ENCODE results near the gene MLKL.
"Not testable (repeated sequence)": the region's sequence is repeated elsewhere in the genome, so short reads cannot be mapped to it uniquely, and the experiment has no call there.

Gene MLKL

DNA sequence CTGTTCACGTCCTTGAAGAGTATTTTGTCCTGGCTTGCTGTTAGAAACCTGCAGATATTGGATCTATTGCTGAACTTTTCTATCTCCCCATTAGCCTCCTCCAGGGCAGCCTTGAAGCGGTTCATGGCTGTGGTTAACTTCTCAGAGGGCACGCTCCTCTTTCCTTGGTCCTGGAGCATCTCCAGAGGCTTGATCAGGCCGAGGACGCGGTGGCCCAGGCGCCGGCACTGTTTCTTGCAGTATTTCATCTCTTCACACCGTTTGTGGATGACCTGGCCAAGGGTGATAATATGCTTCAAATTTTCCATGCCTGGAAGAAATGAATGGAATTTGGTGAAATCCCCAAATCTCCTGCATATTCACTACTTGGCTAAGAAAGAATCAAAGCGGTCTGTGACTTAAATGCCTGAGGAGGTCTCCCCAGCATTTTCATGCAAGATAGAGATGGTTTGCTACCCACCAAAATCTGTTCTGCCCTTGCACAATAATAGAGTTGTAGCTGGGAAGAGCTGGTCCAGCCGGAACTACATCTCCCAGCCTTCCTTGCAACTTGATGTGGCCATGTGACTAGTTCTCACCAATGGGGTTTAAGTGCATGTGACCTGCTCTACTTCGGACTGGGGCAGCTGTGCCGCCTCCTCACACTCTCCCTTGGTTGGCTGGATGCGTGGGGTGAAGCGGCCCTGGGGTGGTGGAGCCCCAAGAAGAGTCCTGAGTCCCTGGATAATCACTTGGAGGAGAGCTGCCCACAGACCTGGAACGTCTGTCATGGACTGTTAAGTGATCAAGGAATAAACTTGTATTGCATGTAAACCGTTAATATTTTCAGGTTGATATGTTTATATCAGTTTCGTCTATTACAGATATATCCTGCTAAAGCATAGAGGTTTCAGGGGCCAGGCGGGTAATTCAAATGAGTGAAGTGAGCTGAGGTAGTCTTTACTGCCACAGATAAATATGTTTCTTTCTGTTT lies 4.9 kb downstream of the MLKL start:
- no peak for FAIRE-seq

DNA sequence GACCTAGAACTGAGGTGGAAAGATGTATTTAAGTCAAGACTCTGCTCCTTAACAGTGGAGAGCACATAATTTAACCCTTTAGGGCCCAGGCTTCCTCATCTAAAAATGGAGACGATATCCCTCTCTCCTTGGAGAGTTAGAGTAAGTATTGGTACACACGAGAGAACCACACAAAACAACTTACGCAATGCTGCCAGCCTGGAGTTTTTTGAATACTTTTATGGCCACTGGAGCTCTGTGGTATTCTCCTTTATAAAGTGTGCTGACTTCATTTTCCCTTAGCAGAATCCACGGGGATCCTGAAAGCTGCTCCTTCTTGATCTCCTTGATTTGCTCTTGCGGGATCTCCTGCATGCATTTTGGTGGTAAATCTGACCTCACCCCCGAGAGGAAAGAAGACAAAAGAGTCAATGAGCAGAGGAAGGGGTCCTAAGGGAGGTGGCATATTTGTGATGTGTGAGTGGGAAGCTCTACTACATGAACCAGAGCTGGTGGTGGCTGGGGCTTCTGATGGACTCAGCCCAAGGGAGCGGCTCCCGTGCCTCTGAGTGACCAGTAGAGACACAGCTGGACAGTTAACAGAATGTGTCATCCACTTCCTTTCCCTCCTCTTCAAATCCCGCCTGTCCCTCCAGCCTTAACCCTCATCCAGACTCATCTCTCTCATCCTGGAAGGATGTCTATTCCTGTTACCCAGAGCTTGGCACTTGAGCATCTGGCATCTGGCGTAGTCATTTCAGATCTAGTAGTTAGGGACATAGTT lies 9.4 kb downstream of the MLKL start:
- no peak for FAIRE-seq

- no peak for FAIRE-seq
These were observed 18.1 kb downstream of the MLKL start for GRCh38 chr16:74682556-74682955.

DNA sequence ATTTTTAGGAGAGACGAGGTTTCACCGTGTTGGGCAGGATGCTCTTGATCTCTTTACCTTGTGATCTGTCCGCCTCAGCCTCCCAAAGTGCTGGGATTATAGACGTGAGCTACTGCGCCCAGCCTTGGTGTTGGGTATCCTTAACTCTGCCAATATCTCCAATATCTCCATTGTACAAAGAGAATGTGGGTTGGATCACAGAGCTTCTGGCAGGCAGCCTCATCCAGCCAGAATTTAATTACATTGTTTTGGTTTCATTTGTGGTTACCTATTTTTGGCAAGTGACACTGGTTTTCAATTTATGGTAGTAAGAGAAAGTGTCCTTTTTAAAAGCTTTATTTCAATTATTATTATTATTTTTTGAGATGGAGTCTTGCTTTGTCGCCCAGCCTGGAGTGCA lies 20.0 kb downstream of the MLKL start:
- FAIRE-seq: no peak

DNA sequence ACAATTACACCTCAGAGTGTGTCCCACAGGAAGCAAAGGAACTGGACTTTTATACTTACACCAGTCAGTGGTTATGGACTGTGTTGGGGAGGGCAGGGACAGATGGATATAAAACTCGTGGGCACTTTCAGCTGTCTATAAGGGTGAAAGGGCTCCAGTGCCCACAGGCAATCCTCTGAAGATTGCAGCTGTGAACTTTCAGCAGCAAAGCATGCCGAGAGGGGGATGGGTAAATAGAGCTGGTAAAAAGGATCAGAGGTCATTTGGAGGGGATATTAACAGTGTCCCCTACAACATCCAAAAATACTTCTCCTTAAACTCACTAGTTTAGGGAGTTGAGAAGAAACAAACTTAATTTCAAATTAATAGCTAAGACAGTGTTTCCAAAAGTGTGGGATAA lies 20.7 kb downstream of the MLKL start:
- FAIRE-seq: no peak

DNA sequence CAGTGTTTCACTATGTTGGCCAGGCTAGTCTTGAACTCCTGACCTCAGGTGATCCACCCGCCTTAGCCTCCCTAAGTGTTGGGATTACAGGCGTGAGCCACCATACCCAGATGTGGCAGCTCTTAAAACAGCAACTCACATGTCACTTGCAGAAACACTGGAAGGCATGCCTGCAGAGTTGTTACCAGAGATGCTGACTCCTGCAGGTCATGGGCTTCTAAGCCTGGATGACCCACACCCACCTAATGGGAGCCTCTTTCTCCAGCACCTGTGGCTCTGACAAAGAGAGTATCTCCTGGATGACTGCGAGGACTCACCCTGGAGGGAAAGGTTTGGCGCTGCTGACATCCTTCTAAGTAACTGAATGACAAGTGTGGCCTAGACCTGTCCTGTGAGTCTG lies 22.8 kb downstream of the MLKL start:
- FAIRE-seq: no peak

- no peak for FAIRE-seq
These were observed 26.8 kb downstream of the MLKL start for GRCh38 chr16:74673876-74674275.

DNA sequence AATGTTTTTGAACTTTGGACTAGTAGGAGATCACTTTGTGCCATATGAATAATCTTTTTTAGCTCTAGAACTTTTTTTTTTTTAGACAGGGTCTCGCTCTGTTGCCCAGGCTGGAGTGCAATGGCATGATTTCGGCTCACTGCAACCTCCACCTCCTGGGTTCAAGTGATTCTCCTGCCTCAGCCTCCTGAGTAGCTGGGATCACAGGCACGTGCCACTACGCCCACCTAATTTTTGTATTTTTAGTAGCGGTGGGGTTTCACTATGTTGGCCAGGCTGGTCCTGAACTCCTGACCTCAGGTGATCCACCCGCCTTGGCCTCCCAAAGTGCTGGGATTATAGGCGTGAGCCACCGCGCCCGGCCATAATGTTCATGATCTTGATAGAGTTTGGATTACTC lies 31.8 kb downstream of the MLKL start:
- FAIRE-seq: not testable (repeated sequence)

GRCh38 chr16:74667255-74667700 lies 33.4 kb downstream of the MLKL start:
- FAIRE-seq: no peak

GRCh38 chr16:74666425-74667254 lies 34.0 kb downstream of the MLKL start, which contains the start of gene RFWD3:
Gene RFWD3, minus strand, starts transcription at chr16:74666877. Its CDS starts 5,428 bp downstream, at chr16:74661449.
- peak; percentile 99 for FAIRE-seq

- no peak for FAIRE-seq
These were observed 34.6 kb downstream of the MLKL start for GRCh38 chr16:74666010-74666421.

DNA sequence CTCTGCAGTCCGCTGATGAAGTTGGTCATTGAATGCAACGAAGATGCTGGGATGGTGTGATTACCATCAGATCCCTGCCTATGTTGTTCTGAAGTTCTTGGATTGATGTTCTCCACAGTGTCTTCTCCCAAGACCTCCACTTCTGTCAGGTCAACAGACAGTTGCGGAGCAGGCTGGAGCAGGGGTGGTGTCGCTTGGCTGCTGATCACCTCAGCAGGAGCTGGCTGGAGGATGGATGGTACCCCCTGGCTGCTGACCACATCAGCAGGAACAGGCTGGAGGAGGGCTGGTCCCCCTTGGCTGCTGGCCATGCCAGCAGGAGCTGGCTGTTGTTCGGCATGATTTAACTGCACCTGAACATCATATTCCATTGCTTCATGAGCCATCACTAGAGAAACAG lies 39.6 kb downstream of the MLKL start:
- FAIRE-seq: no peak

GRCh38 chr16:74660383-74660782 lies 40.3 kb downstream of the MLKL start:
- no peak for FAIRE-seq

GRCh38 chr16:74659041-74659440 lies 41.6 kb downstream of the MLKL start:
- no peak for FAIRE-seq

DNA sequence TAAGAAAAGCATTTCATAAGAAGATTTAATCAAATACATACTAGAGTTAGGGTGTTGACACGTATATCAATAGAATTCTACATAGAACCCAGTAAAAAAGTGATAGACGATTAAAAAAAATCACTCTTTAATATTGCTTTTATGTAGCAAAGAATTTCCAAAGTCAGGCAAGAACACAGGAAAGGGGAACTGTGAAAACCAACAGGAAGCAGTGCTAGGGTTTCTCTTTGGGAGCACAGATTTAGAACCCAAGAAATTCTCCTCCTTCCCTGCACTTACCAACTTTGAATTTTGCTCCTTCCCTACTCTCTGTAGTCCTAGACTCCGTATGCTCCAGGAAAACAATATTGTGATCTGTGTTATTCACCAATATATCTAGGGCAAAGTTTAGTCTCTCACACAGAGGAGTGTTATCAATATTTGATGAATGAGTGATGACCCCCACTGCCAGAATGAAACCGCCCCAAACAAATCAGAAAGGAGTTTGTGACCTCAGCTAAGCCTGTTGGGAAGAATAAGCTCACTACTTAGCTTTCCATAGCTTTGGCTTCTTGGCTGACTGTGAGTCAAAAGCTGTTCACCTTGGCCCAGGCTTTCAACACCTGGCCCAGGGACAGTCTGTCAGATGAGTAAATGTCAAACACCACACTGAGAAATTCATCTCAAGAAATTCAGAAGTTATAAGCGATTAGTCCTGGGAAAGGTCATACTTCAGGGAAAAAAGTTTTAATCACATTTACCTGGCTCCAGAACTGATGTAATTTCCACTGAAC lies 42.6 kb downstream of the MLKL start:
- FAIRE-seq: no peak

DNA sequence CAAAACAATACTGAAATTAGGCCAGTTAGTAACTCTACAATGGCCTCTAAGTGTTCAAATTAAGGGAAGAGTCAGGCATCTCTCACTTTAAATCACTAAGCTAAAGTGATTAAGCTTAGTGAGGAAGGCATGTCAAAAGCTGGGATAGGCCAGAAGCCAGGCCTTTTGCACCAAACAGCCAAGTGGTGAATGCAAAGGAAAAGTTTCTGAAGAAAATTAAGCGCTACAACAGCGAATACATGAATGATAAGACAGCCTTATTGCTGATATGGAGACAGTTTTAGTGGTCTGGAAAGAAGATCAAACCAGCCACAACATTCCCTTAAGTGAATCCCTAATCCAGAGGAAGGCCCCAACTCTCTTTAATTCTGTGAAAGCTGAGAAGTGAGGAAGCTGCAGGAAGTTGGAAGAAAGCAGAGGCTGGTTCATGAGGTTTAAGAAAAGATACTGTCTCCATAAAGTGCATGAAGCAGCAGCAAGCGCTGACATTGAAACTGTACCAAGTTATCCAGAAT lies 46.1 kb downstream of the MLKL start:
- no peak for FAIRE-seq

DNA sequence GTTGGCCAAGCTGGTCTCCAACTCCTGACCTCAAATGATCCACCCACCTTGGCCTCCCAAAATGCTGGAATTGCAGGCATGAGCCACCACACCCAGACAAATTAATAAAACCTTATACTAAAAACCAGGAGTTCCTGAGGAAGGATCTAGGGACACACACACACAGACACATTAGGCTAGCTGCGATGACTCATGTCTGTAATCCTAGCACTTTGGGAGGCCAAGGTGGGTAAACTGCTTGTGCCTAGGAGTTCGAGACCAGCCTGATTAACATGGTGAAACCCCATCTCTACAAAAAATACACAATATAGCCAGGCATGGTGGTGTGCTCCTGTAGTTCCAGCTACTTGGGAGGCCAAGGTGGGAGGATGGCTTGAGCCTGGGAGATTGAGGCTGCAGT lies 47.8 kb downstream of the MLKL start:
- not testable (repeated sequence) for FAIRE-seq

GRCh38 chr16:74652249-74652648 lies 48.4 kb downstream of the MLKL start:
- no peak for FAIRE-seq

DNA sequence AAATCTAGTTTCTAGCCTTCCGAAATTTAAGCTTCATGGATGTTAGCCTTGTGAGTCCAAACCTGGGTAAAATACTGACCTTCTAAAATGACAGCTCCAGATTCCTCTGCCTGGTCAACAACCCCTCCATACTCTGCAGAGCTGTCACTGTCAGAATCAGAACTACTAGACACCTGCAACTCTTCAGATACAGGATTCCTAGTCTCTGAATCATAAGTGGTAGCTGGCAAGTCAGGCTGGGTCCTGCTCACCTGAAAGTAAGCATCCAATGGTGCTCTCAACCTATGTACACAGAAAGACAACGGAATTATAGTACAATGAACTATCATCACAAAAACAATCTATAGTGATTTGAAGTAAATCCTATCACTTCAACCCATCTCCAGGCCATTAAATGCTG lies 48.8 kb downstream of the MLKL start:
- FAIRE-seq: no peak

DNA sequence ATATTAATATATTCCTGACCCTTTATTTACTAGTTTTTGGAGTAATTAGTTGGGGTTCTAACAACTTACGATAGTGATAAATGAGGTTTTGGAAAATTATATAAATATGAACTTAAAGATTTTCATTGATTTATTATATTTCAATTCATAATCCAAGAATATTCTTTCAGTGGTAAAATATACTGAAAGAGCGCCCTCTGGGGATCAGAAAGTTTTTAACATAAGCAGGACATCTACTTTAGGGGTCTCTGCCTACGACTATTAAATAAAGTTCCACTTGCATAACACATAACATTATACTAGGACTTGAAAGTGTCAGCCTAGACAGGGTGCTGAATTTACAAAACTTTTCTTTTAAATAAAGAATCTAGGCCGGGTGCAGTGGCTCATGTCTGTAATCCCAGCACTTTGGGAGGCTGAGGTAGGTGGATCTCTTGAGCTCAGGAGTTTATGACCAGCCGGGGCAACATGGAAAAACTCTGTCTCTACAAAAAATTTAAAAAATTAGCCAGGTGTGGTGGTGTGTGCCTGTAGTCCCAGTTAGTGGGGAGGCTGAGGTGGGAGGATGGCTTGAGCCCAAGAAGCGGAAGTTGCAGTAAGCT lies 49.6 kb downstream of the MLKL start:
- peak; percentile 81 for FAIRE-seq

DNA sequence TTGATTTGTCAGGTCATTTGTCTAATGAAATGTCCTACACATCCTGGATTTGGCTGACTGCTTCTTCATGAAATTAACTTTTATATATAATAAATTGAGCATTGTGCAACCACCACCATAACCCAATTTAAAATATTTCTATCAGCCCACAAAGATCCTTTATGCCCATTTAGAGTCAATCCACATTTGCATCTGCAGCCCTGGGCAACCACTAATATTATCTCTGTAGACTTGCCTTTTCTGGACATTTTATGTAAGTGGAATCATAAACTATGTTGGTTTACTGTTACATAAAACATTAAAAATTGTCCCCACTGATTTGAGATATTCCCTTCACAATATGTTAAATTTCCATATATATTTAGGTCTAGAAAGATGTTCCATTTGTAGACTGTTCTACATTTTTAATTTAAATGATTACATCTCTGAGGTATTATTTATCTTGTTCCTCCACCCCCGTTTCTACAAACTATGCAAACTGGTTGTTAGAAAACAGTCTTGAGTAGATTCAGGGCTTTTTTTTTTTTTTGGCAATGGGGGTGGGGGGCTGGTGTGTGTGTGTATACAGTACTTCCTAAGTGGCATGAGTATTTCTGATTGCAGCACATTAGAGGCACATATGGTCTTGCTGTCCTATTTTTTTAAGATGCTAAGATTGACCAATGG lies 50.7 kb downstream of the MLKL start:
- no peak for FAIRE-seq
